ENCODE results near the gene CRK.

DNA sequence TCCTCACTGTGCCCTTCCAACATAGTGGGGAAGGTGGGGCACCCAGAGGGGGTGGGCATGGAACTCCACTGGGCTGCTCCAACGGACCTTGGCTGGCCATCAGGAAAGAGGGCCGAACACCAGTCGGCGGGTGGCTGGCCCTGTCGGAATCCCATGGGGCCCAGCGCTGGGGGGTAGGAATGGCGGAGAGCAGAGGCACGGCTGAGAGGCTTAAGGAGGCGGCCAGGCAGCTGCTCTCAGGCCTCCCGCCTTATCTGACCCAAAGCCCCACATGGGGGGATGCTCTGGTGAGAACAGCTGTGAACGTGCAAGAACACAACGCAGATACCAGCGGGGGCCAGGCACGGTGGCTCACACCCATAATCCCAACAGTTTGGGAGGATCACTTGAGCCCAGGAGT lies 40.8 kb upstream of the CRK start:
- TF ChIP-seq EZH2 (IDR thresholded peaks at IDR 0.05; ENCODE audit: borderline replicate concordance, low read length): no peak
- TF ChIP-seq, protein P1, sequence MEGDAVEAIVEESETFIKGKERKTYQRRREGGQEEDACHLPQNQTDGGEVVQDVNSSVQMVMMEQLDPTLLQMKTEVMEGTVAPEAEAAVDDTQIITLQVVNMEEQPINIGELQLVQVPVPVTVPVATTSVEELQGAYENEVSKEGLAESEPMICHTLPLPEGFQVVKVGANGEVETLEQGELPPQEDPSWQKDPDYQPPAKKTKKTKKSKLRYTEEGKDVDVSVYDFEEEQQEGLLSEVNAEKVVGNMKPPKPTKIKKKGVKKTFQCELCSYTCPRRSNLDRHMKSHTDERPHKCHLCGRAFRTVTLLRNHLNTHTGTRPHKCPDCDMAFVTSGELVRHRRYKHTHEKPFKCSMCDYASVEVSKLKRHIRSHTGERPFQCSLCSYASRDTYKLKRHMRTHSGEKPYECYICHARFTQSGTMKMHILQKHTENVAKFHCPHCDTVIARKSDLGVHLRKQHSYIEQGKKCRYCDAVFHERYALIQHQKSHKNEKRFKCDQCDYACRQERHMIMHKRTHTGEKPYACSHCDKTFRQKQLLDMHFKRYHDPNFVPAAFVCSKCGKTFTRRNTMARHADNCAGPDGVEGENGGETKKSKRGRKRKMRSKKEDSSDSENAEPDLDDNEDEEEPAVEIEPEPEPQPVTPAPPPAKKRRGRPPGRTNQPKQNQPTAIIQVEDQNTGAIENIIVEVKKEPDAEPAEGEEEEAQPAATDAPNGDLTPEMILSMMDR (conservative IDR thresholded peaks at IDR 0.05 in 1 of 2, IDR thresholded peaks at IDR 0.05 in 1 of 2; ENCODE audit: extremely low read depth in 1 of 2, insufficient read depth in 1 of 2, low read depth in 1 of 2, low read length in 2 of 2): no peak
